HL-60/S4 treated with retinoic acid at 250 ng/mL for 4 days and 3 days (cell line): ENCODE results near the gene COMT.

Experiments used
- in situ Hi-C: fragments of 300-500 bp; cut with MboI; formaldehyde crosslinking; loops from 2 replicates; pipeline ENCODE4 v1.7.0; 2022; ENCODE audit warnings: low sequenced_read_pairs

Gene COMT

GRCh38 chr22:19968450-19968891 is 26.9 kb downstream of the COMT start:
- in situ Hi-C loops, result no loop called here

GRCh38 chr22:19969141-19969928 is 27.8 kb downstream of the COMT start:
- in situ Hi-C loops, result no loop called here

GRCh38 chr22:19970031-19970478 is 28.5 kb downstream of the COMT start:
- in situ Hi-C loops, result no loop called here

GRCh38 chr22:19970479-19971275 is 29.1 kb downstream of the COMT start:
- in situ Hi-C loops, result no loop called here

GRCh38 chr22:19971276-19972124 is 29.9 kb downstream of the COMT start:
- in situ Hi-C loops, result no loop called here

- in situ Hi-C loops, result no loop called here
Measured at GRCh38 chr22:19972251-19972650, 30.7 kb downstream of the COMT start.

- in situ Hi-C loops, result no loop called here
Measured at GRCh38 chr22:19972652-19973550, 31.3 kb downstream of the COMT start.

GRCh38 chr22:19973551-19974267 is 32.1 kb downstream of the COMT start:
- in situ Hi-C loops, result no loop called here

GRCh38 chr22:19974268-19974861 is 32.8 kb downstream of the COMT start:
- in situ Hi-C loops, result no loop called here

- in situ Hi-C loops, result no loop called here
Measured at GRCh38 chr22:19974935-19975706, 33.5 kb downstream of the COMT start.

GRCh38 chr22:19975707-19976035 is 34.1 kb downstream of the COMT start:
- in situ Hi-C loops, result no loop called here

- in situ Hi-C loops, result no loop called here
Measured at GRCh38 chr22:19976671-19977070, 35.1 kb downstream of the COMT start.

- in situ Hi-C loops, result no loop called here
Measured at GRCh38 chr22:19977296-19978243, 36.0 kb downstream of the COMT start.

- in situ Hi-C loops, result no loop called here
Measured at GRCh38 chr22:19978748-19979147, 37.2 kb downstream of the COMT start.

GRCh38 chr22:19979712-19980493 is 38.3 kb downstream of the COMT start:
- in situ Hi-C loops, result no loop called here

GRCh38 chr22:19980766-19981165 is 39.2 kb downstream of the COMT start:
- in situ Hi-C loops, result no loop called here
